ENCODE results near the gene ZDHHC22. TPM values are rescaled to one million over a fixed set of nuclear protein-coding genes. Genes with fewer than 3 reads are reported as not detected.

The ZDHHC22 gene, protein sequence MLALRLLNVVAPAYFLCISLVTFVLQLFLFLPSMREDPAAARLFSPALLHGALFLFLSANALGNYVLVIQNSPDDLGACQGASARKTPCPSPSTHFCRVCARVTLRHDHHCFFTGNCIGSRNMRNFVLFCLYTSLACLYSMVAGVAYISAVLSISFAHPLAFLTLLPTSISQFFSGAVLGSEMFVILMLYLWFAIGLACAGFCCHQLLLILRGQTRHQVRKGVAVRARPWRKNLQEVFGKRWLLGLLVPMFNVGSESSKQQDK
- total RNA-seq (not detected), polyA plus RNA-seq (ENCODE audit: insufficient read length in 6 of 6) (under 1 TPM in 4 of 6 donors, not detected in 2; 0.04 to 0.11 (median 0.09) TPM)
- long read RNA-seq, donor 1, result 0 reads
- long read RNA-seq, donor 2, result 0 reads
- long read RNA-seq, donor 3, result 0 reads
- long read RNA-seq, donor 4, result 0 reads
- long read RNA-seq, donor 5, result 0 reads
- long read RNA-seq, donor 6, result 0 reads
- long read RNA-seq, donor 7, result 0 reads
- long read RNA-seq, donor 8, result 0 reads
- long read RNA-seq, donor 9, result 0 reads
- long read RNA-seq, donor 10, result 0 reads
- long read RNA-seq, donor 11, result 0 reads
- long read RNA-seq, donor 12, result 0 reads

GRCh38 chr14:77141214-77142004 lies at the start of gene ZDHHC22:
Gene ZDHHC22, minus strand, starts transcription at chr14:77141791. Its CDS starts 2,053 bp downstream, at chr14:77139738.
- Histone ChIP-seq H3K27me3 (peaks cover 79 to 100% of the 10 kb centered on the region in 2 donors), H3K9me3 (no peaks in the 10 kb centered on the region)
- peak in 1 of 4 donors; percentile 35 for DNase-seq

DNA sequence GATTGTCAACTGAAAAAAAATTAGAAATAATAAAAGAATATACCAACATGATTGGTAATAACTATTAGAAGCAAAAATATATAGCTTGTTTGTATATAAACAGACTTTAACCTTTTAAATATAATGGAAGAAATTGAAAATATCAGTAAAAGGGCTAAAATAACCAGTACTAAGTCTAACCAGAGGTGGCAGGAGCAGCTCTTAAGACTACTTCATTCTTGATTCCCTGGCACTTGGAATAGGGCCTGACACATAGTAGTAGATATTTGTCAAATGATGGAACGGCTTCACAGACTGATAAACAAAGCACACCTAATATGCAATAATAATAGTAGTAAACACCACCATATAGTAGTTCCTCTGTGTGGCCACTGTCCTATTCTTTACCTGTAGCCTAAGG lies 49.4 kb upstream of the ZDHHC22 start:
- Histone ChIP-seq H3K27ac (no peak overlapping the region), H3K27me3 (peaks cover 0 to 18% of the 10 kb centered on the region in 2 donors), H3K4me3 (no peak overlapping the region), H3K36me3 (no peaks in the 10 kb centered on the region), H3K9me3 (no peaks in the 10 kb centered on the region), H3K4me1 (peaks cover 0 to 3% of the 10 kb centered on the region in 2 donors)
- ATAC-seq, result no peak
- no peak for DNase-seq
- intact Hi-C loops (cut with DNase I), result no loop called here
- TF ChIP-seq CTCF (IDR thresholded peaks at IDR 0.05), result no peak

More at GRCh38 chr14:77141214-77142004, at the start of gene ZDHHC22:
- intact Hi-C loops (cut with DNase I), result no loop called here
- no peaks in the 10 kb centered on the region for H3K36me3 ChIP-seq
- H3K4me3 ChIP-seq, result peak within 1 kb of the TSS in 1 of 2 donors; percentile 17
- peak in 1 of 2 donors; percentile 11 for TF ChIP-seq CTCF (IDR thresholded peaks at IDR 0.05)
- H3K4me1 ChIP-seq, result peaks cover 0 to 27% of the 10 kb centered on the region in 2 donors
- H3K27ac ChIP-seq, result no peak within 1 kb of the TSS
- peak; percentile 30 for ATAC-seq

DNA sequence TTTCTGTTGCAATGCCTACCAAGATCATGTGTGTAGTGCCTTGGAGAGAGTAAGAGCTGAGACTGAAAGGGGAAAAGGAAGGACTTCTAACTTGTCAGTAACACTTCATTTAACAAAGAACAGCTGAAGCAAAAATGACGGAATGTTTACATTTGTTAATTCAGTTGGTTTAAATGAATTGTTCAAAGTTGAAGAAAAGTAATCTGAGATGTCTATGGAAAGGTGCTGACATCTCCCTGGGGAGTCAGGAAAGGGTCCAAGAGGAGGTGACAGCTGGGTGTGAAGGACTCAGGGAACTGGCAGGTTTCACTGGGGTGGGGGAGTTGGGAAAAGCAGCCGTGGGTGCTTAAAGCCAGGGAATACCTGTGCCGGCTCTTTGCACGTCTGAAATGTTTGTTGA lies 47.9 kb upstream of the ZDHHC22 start:
- Histone ChIP-seq H3K4me3 (no peak overlapping the region), H3K4me1 (peaks cover 0 to 3% of the 10 kb centered on the region in 2 donors), H3K27me3 (peaks cover 0 to 23% of the 10 kb centered on the region in 2 donors), H3K36me3 (no peaks in the 10 kb centered on the region), H3K9me3 (no peaks in the 10 kb centered on the region), H3K27ac (no peak overlapping the region)
- no peak for DNase-seq
- intact Hi-C loops (cut with DNase I), result no loop called here
- no peak for TF ChIP-seq CTCF (IDR thresholded peaks at IDR 0.05)
- ATAC-seq, result no peak

DNA sequence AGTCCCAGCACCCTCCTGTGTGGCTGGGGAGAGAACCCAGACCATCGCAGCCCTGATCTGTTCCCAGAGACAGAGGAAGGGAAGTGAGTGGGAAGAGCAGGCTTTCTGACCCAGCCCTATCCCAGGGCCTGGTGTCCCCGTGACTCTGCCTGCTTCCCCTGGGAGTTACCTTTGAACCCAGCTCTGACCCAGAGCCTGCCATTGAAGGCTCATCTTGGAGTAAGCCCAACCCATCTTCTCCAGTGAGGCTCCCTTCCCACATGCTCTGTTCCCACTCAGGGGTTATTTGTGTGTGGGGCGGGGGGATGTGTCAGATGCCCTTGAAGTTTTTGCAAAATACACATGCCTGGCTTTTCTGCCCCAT lies 46.0 kb upstream of the ZDHHC22 start:
- Histone ChIP-seq H3K27me3 (peaks cover under 1 to 40% of the 10 kb centered on the region in 2 donors), H3K4me1 (peaks cover 0 to 3% of the 10 kb centered on the region in 2 donors), H3K4me3 (no peak overlapping the region), H3K36me3 (no peaks in the 10 kb centered on the region), H3K9me3 (no peaks in the 10 kb centered on the region), H3K27ac (no peak overlapping the region)
- intact Hi-C loops (cut with DNase I), result no loop called here
- DNase-seq, result no peak
- ATAC-seq, result no peak
- TF ChIP-seq CTCF (IDR thresholded peaks at IDR 0.05), result no peak

Data from left lung (tissue), 14 donors.